WTC11 (cell line): ENCODE data around the gene MIEF2. TPM values are rescaled to one million over a fixed set of nuclear protein-coding genes. Genes with fewer than 3 reads are reported as not detected.
A peak's percentile ranks its signal among the peaks of the same experiment; 100 is the strongest.

Experiments used
- ATAC-seq: fragments of 200-7000 bp; cut with Tn5 transposase; 2 replicates; pipeline ENCODE4 v1.10.0; 2021; ENCODE audit warnings: mild to moderate bottlenecking, moderate library complexity
- CTCF ChIA-PET: fragments of 300-600 bp; sonication (Branson Sonifier 250); formaldehyde crosslinking; loops from one replicate; lab custom pipeline; 2021; ENCODE audit warnings: antibody characterized with exemption; lab: Charles Lee
- POLR2A ChIA-PET: fragments of 350-600 bp; sonication (Branson Sonifier 250); formaldehyde crosslinking; loops from one replicate; lab custom pipeline; 2021; ENCODE audit warnings: antibody characterized with exemption; lab: Charles Lee
- DNase-seq: peaks from one replicate; pipeline ENCODE4 v3.0.0; 2021; ENCODE audit warnings: low spot score
- H3K27ac Mint-ChIP-seq: 2 replicates; pipeline ENCODE4 v1.8.0; 2021; ENCODE audit warnings: mixed read lengths
- H3K27me3 Mint-ChIP-seq: 2 replicates; pipeline ENCODE4 v1.8.0; 2021; ENCODE audit warnings: low read depth, mild to moderate bottlenecking, moderate library complexity, mixed read lengths
- H3K36me3 Mint-ChIP-seq: 2 replicates; pipeline ENCODE4 v1.8.0; 2021; ENCODE audit warnings: mixed read lengths
- H3K4me1 Mint-ChIP-seq: 2 replicates; pipeline ENCODE4 v1.8.0; 2022; ENCODE audit warnings: mixed read lengths
- H3K4me3 Mint-ChIP-seq: 2 replicates; pipeline ENCODE4 v1.8.0; 2021; ENCODE audit warnings: mild to moderate bottlenecking, moderate library complexity, mixed read lengths
- H3K9me3 Mint-ChIP-seq: 2 replicates; pipeline ENCODE4 v1.8.0; 2021; ENCODE audit warnings: mixed read lengths
- ATF1 ChIP-seq: sonication (generic); formaldehyde crosslinking; IDR thresholded peaks from 2 replicates; pipeline ENCODE4 v1.8.1; 2023; ENCODE audit warnings: mild to moderate bottlenecking, moderate library complexity, missing genetic modification reagents
- CBFB ChIP-seq: sonication (generic); formaldehyde crosslinking; IDR thresholded peaks from 2 replicates; pipeline ENCODE4 v1.8.1; 2022; ENCODE audit warnings: mild to moderate bottlenecking, low read depth, missing genetic modification reagents
- FOXP1 ChIP-seq: sonication (generic); formaldehyde crosslinking; IDR thresholded peaks from 2 replicates; pipeline ENCODE4 v1.8.0; 2022; ENCODE audit warnings: missing genetic modification reagents, mild to moderate bottlenecking, moderate library complexity, borderline replicate concordance
- GRHL2 ChIP-seq: fragments of 250-450 bp; sonication (Bioruptor Pico); IDR thresholded peaks from 2 replicates; pipeline ENCODE4 v1.8.0; 2022; ENCODE audit warnings: mild to moderate bottlenecking, moderate library complexity; ENCODE audit not compliant: insufficient replicate concordance, severe bottlenecking
- GTF2I ChIP-seq: fragments of 250-450 bp; sonication (Bioruptor Pico); conservative IDR thresholded peaks from 2 replicates; pipeline ENCODE4 v1.4.0; 2021; ENCODE audit warnings: mild to moderate bottlenecking
- JAZF1 ChIP-seq: fragments of 250-450 bp; sonication (Bioruptor Pico); IDR thresholded peaks from 2 replicates; pipeline ENCODE4 v1.9.0; 2021; ENCODE audit warnings: moderate library complexity, mild to moderate bottlenecking, inconsistent platforms
- MYBL2 ChIP-seq: sonication (generic); formaldehyde crosslinking; IDR thresholded peaks from 2 replicates; pipeline ENCODE4 v1.8.1; 2023; ENCODE audit warnings: mild to moderate bottlenecking, moderate library complexity, missing genetic modification reagents
- NFE2L1 ChIP-seq: sonication (generic); formaldehyde crosslinking; IDR thresholded peaks from 2 replicates; pipeline ENCODE4 v1.8.1; 2023; ENCODE audit warnings: missing genetic modification reagents
- NR1H2 ChIP-seq: sonication (generic); formaldehyde crosslinking; IDR thresholded peaks from 2 replicates; pipeline ENCODE4 v1.9.0; 2021; ENCODE audit warnings: mild to moderate bottlenecking, moderate library complexity, missing genetic modification reagents
- NR3C1 ChIP-seq: sonication (generic); formaldehyde crosslinking; conservative IDR thresholded peaks from 2 replicates; pipeline ENCODE4 v1.8.1; 2023; ENCODE audit warnings: low read depth, mild to moderate bottlenecking, missing genetic modification reagents
- OVOL2 ChIP-seq: fragments of 250-450 bp; sonication (Bioruptor Pico); IDR thresholded peaks from 2 replicates; pipeline ENCODE4 v1.9.0; 2021; ENCODE audit warnings: mild to moderate bottlenecking, borderline replicate concordance
- PRRX2 ChIP-seq: fragments of 250-450 bp; sonication (Bioruptor Pico); IDR thresholded peaks from 2 replicates; pipeline ENCODE4 v1.8.0; 2021; ENCODE audit warnings: mild to moderate bottlenecking
- SP1 ChIP-seq: sonication (generic); formaldehyde crosslinking; conservative IDR thresholded peaks from 2 replicates; pipeline ENCODE4 v1.8.1; 2022; ENCODE audit warnings: missing genetic modification reagents
- ZNF396 ChIP-seq: fragments of 250-450 bp; sonication (Bioruptor Pico); IDR thresholded peaks from 2 replicates; pipeline ENCODE4 v1.8.0; 2021; ENCODE audit warnings: mild to moderate bottlenecking, moderate library complexity, borderline replicate concordance
- ZNF423 ChIP-seq: fragments of 250-450 bp; sonication (Bioruptor Pico); IDR thresholded peaks from 2 replicates; pipeline ENCODE4 v2.1.2; 2022; ENCODE audit warnings: mild to moderate bottlenecking, moderate library complexity
- total RNA-seq: library from RNA; stranded (reverse); gene quantifications from 3 replicates; pipeline ENCODE4 v1.2.3, GENCODE V29; 2021
- TF ChIP-seq, protein P1 (sequence below): sonication (generic); formaldehyde crosslinking; conservative IDR thresholded peaks from 2 replicates; pipeline ENCODE4 v1.8.1; 2023; ENCODE audit warnings: mild to moderate bottlenecking, low read depth, missing genetic modification reagents, moderate library complexity
- TF ChIP-seq, protein P2 (sequence below): sonication (generic); formaldehyde crosslinking; IDR thresholded peaks from 2 replicates; pipeline ENCODE4 v1.8.0; 2023; ENCODE audit warnings: missing genetic modification reagents, mild to moderate bottlenecking, borderline replicate concordance
- TF ChIP-seq, protein P3 (sequence below): sonication (generic); formaldehyde crosslinking; IDR thresholded peaks from 2 replicates; pipeline ENCODE4 v1.8.0; 2022; ENCODE audit warnings: missing genetic modification reagents
- TF ChIP-seq, protein P4 (sequence below): sonication (generic); formaldehyde crosslinking; IDR thresholded peaks from 2 replicates; pipeline ENCODE4 v1.8.1; 2022; ENCODE audit warnings: mild to moderate bottlenecking, moderate library complexity, missing genetic modification reagents
- TF ChIP-seq, protein P5 (sequence below): sonication (generic); formaldehyde crosslinking; IDR thresholded peaks from 2 replicates; pipeline ENCODE4 v1.8.1; 2023; ENCODE audit warnings: mild to moderate bottlenecking, missing genetic modification reagents, moderate library complexity
- TF ChIP-seq, protein P6 (sequence below): fragments of 250-450 bp; sonication (Bioruptor Pico); IDR thresholded peaks from 2 replicates; pipeline ENCODE4 v2.1.2; 2022; ENCODE audit warnings: mild to moderate bottlenecking, moderate library complexity
- TF ChIP-seq, protein P7 (sequence below): sonication (generic); formaldehyde crosslinking; IDR thresholded peaks from 2 replicates; pipeline ENCODE4 v1.8.1; 2023; ENCODE audit warnings: mild to moderate bottlenecking, missing genetic modification reagents

The MIEF2 gene
- total RNA-seq, 1 experiment from 2014 or later, result 18.8 TPM

DNA sequence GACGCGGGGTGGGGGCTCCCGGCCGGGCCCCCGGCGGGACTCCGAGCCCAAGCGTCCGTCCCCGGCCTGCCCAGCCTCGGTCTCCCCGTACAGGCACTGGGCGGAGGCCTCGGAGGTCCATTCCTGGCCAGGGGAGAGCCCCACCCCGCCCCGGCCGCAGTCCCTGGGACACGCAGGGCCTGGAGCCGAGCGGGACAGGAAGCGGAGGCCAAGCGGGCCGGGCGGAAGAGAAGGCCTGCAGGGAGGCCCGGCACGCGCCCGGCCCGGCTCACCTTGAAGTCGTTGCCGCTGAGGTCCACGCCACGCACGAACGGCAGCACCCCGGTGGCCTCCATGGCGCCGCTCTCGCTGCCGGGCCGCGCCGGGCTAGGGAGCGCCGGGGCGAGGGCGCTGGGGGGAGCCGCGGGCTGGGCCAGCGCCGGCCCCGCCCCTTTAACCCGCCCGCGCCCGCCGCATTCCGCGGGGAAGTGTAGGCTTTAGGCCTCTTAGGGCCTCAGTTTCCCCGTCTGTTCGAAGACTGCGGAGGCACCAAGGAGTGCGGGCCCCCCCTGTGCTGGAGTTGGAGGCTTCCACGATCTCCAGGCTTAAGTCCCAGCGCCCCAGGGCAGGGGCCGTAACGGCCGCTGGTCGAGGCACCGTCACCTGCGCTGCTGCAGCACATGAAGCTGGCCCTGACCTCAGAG is 2.0 kb upstream of the MIEF2 start, which contains the start of gene FLII:
TSS of gene FLII (minus strand) at position 383 of the 683 bp plus-strand sequence. CDS start at position 335, 48 bp downstream.
- DNase-seq, result peak; percentile 60
- Mint-ChIP-seq H3K4me1 (peaks cover 29% of the 10 kb centered on the region), H3K36me3 (peaks cover 26% of the 10 kb centered on the region), H3K9me3 (no peaks in the 10 kb centered on the region), H3K4me3 (peak within 1 kb of the TSS; percentile 95), H3K27me3 (no peaks in the 10 kb centered on the region), H3K27ac (peak within 1 kb of the TSS; percentile 98)
- POLR2A ChIA-PET, result interaction anchor here (0.8 to 1.7 kb wide), 4 partner anchors 11 to 34 kb away, joined by 3 to 10 read pairs (median 6); no protein-coding TSS in a partner anchor
- ATAC-seq, result peak; percentile 3
- CTCF ChIA-PET, result interaction anchor here (0.7 to 2.5 kb wide), 6 partner anchors 11 to 105 kb away, joined by 3 to 15 read pairs (median 4); partner anchors contain the start of genes ALKBH5 and SHMT1
- TF ChIP-seq GTF2I (CRISPR knock-in tag) (no peak), ZNF423 (CRISPR knock-in tag) (no peak), FOXP1 (CRISPR knock-in tag) (peak; percentile 56; the same call in 1 of the 2 replicates), MYBL2 (CRISPR knock-in tag) (no peak), NR1H2 (CRISPR knock-in tag) (no peak), OVOL2 (CRISPR knock-in tag) (no peak), NR3C1 (no peak), GRHL2 (CRISPR knock-in tag) (no peak), PRRX2 (CRISPR knock-in tag) (no peak), ZNF396 (CRISPR knock-in tag) (no peak), ATF1 (CRISPR knock-in tag) (no peak), JAZF1 (CRISPR knock-in tag) (no peak), NFE2L1 (0 out of 2 replicates have a peak, but pooled peaks have one; percentile 52), CBFB (CRISPR knock-in tag) (no peak), SP1 (CRISPR knock-in tag) (peak; percentile 94)
- TF ChIP-seq, protein P1, sequence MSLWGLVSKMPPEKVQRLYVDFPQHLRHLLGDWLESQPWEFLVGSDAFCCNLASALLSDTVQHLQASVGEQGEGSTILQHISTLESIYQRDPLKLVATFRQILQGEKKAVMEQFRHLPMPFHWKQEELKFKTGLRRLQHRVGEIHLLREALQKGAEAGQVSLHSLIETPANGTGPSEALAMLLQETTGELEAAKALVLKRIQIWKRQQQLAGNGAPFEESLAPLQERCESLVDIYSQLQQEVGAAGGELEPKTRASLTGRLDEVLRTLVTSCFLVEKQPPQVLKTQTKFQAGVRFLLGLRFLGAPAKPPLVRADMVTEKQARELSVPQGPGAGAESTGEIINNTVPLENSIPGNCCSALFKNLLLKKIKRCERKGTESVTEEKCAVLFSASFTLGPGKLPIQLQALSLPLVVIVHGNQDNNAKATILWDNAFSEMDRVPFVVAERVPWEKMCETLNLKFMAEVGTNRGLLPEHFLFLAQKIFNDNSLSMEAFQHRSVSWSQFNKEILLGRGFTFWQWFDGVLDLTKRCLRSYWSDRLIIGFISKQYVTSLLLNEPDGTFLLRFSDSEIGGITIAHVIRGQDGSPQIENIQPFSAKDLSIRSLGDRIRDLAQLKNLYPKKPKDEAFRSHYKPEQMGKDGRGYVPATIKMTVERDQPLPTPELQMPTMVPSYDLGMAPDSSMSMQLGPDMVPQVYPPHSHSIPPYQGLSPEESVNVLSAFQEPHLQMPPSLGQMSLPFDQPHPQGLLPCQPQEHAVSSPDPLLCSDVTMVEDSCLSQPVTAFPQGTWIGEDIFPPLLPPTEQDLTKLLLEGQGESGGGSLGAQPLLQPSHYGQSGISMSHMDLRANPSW (CRISPR knock-in tag), result no peak
- TF ChIP-seq, protein P2, sequence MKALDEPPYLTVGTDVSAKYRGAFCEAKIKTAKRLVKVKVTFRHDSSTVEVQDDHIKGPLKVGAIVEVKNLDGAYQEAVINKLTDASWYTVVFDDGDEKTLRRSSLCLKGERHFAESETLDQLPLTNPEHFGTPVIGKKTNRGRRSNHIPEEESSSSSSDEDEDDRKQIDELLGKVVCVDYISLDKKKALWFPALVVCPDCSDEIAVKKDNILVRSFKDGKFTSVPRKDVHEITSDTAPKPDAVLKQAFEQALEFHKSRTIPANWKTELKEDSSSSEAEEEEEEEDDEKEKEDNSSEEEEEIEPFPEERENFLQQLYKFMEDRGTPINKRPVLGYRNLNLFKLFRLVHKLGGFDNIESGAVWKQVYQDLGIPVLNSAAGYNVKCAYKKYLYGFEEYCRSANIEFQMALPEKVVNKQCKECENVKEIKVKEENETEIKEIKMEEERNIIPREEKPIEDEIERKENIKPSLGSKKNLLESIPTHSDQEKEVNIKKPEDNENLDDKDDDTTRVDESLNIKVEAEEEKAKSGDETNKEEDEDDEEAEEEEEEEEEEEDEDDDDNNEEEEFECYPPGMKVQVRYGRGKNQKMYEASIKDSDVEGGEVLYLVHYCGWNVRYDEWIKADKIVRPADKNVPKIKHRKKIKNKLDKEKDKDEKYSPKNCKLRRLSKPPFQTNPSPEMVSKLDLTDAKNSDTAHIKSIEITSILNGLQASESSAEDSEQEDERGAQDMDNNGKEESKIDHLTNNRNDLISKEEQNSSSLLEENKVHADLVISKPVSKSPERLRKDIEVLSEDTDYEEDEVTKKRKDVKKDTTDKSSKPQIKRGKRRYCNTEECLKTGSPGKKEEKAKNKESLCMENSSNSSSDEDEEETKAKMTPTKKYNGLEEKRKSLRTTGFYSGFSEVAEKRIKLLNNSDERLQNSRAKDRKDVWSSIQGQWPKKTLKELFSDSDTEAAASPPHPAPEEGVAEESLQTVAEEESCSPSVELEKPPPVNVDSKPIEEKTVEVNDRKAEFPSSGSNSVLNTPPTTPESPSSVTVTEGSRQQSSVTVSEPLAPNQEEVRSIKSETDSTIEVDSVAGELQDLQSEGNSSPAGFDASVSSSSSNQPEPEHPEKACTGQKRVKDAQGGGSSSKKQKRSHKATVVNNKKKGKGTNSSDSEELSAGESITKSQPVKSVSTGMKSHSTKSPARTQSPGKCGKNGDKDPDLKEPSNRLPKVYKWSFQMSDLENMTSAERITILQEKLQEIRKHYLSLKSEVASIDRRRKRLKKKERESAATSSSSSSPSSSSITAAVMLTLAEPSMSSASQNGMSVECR (CRISPR knock-in tag), result no peak
- TF ChIP-seq, protein P3, sequence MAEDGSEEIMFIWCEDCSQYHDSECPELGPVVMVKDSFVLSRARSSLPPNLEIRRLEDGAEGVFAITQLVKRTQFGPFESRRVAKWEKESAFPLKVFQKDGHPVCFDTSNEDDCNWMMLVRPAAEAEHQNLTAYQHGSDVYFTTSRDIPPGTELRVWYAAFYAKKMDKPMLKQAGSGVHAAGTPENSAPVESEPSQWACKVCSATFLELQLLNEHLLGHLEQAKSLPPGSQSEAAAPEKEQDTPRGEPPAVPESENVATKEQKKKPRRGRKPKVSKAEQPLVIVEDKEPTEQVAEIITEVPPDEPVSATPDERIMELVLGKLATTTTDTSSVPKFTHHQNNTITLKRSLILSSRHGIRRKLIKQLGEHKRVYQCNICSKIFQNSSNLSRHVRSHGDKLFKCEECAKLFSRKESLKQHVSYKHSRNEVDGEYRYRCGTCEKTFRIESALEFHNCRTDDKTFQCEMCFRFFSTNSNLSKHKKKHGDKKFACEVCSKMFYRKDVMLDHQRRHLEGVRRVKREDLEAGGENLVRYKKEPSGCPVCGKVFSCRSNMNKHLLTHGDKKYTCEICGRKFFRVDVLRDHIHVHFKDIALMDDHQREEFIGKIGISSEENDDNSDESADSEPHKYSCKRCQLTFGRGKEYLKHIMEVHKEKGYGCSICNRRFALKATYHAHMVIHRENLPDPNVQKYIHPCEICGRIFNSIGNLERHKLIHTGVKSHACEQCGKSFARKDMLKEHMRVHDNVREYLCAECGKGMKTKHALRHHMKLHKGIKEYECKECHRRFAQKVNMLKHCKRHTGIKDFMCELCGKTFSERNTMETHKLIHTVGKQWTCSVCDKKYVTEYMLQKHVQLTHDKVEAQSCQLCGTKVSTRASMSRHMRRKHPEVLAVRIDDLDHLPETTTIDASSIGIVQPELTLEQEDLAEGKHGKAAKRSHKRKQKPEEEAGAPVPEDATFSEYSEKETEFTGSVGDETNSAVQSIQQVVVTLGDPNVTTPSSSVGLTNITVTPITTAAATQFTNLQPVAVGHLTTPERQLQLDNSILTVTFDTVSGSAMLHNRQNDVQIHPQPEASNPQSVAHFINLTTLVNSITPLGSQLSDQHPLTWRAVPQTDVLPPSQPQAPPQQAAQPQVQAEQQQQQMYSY (CRISPR knock-in tag), result peak; percentile 24; the same call in 1 of the 2 replicates
- TF ChIP-seq, protein P4, sequence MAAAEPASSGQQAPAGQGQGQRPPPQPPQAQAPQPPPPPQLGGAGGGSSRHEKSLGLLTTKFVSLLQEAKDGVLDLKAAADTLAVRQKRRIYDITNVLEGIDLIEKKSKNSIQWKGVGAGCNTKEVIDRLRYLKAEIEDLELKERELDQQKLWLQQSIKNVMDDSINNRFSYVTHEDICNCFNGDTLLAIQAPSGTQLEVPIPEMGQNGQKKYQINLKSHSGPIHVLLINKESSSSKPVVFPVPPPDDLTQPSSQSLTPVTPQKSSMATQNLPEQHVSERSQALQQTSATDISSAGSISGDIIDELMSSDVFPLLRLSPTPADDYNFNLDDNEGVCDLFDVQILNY (CRISPR knock-in tag), result peak; percentile 49; the same call in 1 of the 2 replicates
- TF ChIP-seq, protein P5, sequence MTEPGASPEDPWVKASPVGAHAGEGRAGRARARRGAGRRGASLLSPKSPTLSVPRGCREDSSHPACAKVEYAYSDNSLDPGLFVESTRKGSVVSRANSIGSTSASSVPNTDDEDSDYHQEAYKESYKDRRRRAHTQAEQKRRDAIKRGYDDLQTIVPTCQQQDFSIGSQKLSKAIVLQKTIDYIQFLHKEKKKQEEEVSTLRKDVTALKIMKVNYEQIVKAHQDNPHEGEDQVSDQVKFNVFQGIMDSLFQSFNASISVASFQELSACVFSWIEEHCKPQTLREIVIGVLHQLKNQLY (CRISPR knock-in tag), result no peak
- TF ChIP-seq, protein P6, sequence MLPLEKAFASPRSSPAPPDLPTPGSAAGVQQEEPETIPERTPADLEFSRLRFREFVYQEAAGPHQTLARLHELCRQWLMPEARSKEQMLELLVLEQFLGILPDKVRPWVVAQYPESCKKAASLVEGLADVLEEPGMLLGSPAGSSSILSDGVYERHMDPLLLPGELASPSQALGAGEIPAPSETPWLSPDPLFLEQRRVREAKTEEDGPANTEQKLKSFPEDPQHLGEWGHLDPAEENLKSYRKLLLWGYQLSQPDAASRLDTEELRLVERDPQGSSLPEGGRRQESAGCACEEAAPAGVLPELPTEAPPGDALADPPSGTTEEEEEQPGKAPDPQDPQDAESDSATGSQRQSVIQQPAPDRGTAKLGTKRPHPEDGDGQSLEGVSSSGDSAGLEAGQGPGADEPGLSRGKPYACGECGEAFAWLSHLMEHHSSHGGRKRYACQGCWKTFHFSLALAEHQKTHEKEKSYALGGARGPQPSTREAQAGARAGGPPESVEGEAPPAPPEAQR (CRISPR knock-in tag), result no peak
- TF ChIP-seq, protein P7, sequence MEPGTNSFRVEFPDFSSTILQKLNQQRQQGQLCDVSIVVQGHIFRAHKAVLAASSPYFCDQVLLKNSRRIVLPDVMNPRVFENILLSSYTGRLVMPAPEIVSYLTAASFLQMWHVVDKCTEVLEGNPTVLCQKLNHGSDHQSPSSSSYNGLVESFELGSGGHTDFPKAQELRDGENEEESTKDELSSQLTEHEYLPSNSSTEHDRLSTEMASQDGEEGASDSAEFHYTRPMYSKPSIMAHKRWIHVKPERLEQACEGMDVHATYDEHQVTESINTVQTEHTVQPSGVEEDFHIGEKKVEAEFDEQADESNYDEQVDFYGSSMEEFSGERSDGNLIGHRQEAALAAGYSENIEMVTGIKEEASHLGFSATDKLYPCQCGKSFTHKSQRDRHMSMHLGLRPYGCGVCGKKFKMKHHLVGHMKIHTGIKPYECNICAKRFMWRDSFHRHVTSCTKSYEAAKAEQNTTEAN (CRISPR knock-in tag), result peak; percentile 69; the same call in 1 of the 2 replicates
